GM18907 (cell line): ENCODE measurements around the gene ZFP90.
"Not testable (repeated sequence)": the region's sequence is repeated elsewhere in the genome, so short reads cannot be mapped to it uniquely, and the experiment has no call there.

ENCODE experiments used
- ATAC-seq: cut with Tn5 transposase; IDR thresholded peaks from one replicate; pipeline ENCODE4 v1.9.1; 2021; ENCODE audit warnings: mild to moderate bottlenecking, moderate library complexity; ENCODE audit not compliant: unreplicated experiment

The ZFP90 gene

DNA sequence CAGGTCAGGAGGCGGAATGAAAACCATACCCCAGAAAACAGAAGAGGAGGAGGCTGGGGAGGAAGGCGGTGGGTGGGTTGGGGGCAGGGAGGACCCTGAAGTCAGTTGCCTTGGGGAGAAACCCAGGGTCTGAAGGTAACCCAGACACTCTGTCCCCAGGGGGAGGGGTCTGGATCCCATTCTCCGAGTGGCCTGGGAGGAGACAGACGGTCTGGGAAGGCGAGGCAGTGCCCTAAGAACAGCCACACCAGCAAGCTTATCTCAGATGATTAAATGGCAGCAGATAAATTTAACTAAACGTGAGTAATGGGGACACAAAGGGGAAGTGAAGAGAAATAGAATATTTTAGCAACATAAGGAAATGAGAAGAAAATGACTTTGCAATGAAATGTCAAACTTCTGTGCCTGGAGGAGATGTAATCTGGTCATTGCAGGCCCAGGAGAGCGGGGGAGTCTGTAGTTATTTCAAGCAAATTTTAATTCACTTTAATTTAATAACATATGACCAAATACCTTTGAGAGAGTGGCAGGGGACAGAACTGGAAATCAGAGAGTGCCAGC lies 21.4 kb upstream of the ZFP90 start:
- ATAC-seq: no peak

DNA sequence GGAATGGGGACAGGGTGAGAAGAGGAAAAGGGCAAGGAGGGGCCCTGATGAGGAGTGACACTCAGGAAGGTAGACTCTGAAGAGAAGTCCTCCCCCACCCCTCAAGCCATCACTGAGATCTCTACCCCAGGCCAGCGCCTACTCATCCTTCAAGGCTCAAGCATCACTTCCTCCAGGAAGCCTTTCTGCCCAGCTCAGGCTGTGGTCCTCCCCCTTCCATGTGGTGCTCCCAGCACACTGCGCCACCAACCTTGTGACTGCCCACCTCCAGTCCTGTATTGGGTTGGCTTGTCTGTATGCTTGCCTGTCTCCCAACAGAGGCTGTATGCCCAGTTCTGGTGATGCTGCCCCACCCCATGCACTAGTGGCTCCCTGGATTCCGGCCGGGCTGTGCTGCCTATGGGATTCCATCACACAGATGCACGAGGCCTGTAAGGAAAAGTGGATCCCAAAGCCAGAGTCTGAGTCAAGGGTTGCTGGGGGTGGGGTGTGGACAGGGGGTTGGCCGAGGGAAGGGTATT lies 19.8 kb upstream of the ZFP90 start:
- no peak for ATAC-seq

DNA sequence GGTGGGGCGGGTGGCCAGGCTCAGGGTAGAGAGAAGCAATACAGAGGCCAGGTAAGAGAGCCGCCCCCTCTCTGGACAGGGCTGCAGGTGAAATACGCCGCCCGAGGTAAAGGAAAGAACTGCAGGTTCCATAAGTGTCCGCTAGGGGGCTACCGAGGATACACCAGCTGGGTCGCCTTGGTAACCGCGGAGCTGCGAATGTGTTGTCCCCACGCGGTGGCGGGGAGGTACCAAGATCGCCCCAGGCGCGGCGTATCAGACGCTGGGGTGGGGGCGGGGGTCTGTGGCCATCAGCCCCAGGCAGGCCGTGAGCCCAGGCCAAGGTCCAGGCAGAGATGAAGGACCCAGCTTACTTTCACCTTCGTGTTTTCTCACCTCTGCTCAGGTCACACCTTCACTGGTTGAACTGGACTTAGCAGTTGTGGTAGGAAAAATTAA lies 18.4 kb upstream of the ZFP90 start:
- ATAC-seq: peak; percentile 86

DNA sequence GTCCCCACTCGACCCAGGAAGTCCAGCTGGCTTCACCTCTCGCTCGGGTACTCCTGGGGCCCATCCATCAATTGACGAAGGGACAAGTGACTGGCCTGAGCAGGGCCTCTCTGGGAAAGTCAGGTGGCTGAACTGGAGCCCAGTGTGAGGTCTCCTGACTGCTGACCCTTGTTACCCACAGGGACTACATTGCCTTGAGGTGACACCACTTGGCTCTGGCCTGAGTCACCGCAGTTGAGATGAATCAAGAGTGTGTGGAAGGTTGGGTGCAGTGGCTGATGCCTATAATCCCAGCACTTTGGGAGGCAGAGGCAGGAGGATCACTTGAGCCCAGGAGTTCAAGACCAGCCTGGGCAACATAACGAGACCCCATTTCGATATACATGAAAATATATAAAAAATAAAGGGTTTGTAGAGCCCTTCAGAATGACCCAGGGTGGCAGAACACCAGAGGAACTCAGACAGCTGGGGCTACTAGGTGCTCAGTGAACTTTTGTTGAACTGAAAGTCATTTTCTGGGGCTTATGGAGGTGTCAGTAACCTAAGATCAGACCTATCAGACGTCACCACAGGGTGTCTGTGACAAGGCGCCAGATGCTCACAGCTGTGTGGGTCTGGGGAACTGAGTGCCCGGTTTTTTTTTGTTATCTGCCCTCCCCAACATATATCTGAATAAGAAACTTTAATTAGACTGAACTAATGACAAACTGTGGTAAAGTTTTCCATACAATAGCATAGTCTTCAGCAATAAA lies 14.8 kb upstream of the ZFP90 start:
- ATAC-seq: no peak

DNA sequence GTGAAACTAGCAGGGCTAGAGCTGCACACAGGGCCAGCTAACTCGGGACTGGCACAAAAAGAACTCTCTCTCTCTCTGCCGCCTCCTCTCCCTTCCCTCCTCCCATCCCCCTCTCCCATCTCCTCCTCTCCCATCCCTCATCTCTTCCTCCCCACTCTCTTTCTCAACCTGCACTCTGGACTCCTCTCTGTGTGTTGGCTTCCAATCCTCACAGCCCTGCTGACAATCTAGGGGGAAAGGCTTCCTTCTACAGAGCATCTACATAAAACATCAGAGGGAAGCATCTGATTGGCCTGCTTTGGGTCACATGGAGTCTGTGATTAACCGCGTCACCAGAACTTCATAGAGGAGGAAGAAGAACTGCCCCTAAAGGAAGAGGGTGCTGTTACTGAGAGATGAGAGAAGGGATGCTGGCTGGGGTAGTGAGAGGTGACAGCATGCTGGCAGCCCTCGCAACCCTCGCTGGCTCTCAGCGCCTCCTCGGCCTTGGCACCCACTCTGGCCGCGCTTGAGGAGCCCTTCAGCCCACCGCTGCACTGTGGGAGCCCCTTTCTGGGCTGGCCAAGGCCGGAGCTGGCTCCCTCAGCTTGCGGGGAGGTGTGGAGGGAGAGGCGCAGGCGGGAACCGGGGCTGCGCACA lies 12.8 kb upstream of the ZFP90 start:
- no peak for ATAC-seq

DNA sequence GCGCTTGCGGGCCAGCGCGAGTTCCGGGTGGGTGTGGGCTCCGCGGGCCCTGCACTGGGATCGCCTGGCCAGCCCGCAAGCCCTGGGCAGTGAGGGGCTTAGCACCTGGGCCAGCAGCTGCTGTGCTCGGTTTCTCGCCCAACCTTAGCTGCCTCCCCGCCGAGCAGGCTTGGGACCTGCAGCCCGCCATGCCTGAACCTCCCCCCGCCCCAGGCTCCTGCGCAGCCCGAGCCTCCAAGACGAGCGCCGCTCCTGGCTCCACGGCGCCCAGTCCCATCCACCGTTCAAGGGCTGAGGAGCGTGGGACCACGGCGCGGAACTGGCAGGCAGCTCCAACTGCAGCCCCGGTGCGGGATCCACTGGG lies 12.3 kb upstream of the ZFP90 start:
- no peak for ATAC-seq

DNA sequence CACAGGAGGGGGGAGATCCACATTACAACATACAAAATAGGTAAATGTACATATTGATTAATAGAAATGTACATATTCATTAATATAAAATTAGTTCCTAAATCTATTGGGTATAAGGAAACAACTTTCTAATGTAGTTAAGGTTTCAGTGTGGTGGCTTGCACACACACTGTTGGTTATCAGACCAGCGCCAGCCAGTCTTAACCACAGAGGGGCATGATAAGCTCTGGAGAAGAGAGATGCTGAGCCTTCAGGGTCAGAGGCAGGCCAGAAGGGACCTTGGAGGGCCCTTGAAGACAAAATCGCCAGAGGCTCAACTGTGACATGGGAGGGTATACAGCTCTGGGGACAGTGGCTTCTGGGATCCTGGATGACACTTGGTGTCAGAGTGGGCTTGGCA lies 10.9 kb upstream of the ZFP90 start:
- peak; percentile 24 for ATAC-seq

DNA sequence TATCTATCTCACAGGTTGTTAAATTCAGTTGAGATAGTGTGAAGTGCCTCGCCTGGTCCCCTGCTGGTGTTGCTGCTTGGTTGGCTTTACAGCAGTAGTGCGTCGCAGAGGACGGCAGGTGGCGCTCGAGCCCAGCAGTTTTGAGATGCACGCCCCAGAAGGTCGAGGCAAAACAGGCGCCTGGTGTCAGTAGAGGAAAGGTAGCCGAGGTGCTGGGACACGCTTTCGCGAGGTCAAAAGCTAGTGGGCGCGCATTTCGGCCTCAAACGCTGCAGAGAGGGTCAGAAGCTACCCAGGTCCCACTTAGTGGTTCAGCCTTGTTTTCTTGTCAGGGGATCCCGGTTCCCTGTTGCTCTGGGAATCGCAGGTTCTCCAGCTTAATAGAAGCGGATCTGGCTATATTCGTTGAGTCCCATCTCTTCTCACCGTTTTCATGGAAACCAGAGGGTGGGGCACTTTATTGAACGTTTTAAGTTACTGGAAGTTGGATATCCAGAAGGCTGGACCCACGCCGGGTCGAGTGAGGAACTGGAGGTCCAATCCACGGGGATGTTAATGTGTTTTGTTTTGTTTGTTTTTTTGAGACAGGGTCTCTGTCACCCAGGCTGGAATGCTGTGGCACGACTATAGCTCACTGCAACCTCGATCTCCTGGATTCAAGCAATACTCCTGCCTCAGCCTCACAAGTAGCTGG lies 10.3 kb upstream of the ZFP90 start:
- peak; percentile 78 for ATAC-seq

DNA sequence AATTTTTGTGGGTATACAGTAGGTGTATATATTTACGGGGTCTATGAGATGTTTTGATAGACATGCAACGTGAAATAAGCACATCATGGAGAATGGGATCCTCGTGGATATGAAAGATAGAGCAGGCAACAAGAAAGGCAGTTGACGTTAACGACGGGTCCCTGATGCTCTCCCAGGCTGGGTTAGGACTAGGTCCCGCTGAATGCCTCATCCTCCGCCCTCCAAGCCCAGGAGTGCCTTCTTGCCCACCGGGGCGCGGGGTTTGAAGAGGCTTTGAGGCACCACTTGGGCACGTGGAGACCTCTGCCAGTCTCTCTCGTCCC lies 9.5 kb upstream of the ZFP90 start:
- peak; percentile 15 for ATAC-seq

DNA sequence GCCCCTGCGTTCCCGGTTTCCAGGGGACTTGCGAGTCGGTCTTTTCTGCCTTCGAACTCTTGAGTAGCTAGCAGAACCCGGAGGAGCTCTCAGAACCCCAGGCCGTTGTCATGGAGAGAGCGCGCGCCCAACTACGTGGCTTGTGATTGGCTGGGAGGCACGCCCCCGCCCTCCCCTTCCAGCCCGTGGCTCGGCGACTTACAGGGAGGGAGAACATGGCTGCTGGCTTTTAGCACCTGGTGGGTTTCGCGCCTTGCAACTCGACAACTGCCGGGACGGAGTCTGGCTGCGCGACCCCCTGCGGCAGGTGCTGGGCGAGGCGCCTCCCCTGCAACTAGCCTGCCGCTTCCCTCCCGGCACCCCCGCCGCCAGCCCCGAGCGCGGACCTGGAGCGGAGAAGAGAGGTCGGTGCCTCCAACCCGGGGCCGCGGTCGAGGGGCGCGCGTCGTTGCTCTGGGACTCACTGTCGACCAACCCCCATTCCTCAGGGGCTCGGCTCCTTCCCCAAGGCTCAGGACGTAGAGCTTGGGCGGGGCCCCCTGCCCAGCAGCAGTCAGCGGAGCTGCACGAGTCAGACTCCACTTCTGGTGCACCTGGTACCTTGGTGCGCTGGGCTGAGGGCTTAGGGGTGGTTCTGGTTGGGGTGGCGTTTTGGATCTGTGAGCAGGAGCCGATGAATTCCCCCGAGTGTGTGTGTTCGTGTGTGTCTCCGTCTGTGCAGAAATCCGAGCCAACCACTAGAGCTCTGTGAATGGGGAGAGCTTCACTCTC lies 9.0 kb upstream of the ZFP90 start:
- ATAC-seq: peak; percentile 77

DNA sequence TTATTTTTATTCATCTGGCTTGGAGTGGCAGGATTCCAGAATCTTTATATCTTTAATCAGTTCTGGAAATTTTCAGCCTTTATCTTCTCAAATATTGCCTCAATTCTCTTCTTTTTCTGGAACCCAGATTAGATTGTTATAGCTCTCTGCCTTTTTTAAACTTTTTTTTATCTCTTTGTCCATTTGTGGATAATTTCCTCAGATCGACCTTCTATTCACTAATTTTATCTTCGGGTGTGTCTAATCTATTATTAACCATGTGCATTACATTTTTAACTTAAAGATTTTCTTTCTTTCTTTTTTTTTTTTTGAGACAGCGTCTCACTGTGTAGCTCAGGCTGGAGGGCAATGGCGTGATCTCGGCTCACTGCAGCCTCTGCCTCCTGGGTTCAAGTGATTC lies 5.2 kb upstream of the ZFP90 start:
- ATAC-seq: no peak

DNA sequence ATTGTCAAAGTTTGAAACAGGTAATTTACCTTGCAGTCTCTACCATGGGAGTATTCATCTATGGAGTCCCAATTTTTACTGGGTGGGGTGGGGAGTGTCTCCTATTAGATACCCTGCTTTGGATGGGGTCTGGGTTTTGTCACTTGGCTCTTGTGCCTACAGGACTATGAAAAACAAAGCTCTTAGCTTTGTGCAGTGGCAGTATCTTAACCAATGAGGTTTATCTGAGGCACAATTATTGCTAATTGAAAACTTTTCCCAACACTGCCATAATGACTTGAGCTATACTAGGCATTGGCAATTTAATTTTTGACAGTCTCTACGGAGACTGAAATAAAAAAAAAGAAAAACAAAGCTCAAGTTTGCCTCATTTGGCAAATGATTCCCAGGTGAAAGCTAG lies 3.8 kb upstream of the ZFP90 start:
- ATAC-seq: no peak

DNA sequence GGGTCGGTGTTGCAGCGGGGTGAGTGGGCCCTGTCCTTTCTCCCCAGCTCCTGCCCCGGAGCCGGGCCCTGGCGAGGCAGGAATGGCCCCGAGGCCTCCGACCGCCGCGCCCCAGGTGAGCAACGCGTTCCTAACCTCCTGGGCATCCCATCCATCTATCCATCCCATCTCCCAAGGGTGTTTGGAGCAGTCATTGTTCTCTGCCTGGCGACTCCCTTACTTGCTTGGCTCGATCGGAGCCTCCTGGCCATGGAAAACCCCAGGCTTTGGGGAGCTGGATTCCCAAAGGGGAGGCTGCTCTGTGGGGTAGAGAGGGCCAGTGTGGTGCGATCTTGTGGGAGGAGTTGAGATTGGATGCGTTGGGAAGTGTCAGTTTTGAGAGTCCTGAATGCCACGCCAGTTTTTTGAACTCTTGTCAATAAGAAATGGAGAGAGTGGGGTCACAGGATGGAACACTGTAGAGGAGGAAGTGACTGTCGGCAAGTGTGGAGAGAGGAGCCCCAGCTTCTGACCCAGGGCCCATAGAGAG lies 684 bp downstream of the ZFP90 start:
- no peak for ATAC-seq

DNA sequence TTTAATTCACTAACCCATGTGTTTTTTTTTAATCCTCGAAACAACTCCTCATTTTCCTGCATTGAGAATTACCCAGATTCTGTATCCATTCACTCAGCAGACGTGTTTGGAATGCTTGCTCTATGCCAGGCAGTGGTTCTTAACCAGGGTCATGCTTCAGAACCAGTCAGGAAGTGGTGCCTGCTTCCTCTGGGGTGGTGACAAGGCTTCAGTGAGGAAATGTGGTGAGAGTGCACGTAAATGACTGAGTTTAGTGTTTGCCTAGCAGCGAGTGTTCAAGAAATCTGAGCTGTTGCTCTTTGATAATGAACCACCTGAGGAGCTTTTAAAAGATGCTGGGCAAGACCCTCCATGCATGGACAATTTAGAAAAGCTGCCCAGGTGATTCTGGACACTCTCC lies 9.9 kb downstream of the ZFP90 start:
- ATAC-seq: no peak

DNA sequence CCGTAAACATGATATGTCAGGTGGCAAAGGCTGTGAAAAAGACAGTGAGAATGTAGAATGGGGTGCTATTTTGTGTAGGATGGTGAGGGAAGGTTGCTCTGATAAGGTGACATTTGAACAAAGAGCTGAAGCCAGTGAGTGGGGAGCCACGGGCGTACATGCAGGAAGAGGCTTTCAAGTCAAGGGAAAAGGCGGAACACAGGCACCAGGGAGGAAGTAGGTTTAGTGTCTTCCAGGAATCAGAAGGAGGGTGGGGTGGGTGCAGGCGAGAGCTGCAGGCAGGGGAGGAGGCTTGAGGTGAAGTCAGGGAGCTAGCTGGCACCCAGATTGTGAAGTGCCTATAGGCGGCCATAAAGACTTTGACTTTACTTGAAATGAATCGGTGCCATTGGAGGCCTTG lies 14.1 kb downstream of the ZFP90 start:
- no peak for ATAC-seq

DNA sequence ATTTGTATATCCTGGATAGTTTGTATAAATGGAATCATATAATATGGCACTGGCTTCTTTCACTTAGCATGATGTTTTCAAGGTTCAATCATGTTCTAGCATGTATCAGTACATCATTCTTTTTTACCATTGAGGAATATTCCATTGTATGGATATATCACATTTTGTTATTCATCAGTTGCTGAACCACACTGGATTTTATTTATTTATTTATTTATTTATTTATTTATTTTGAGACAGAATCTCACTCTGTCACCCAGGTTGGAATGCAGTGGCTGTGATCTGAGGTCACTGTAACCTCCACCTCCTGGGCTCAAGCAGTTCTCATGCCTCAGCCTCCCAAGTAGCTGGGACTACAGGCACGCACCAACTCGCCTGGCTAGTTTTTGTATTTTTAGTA lies 21.2 kb downstream of the ZFP90 start:
- ATAC-seq: not testable (repeated sequence)

DNA sequence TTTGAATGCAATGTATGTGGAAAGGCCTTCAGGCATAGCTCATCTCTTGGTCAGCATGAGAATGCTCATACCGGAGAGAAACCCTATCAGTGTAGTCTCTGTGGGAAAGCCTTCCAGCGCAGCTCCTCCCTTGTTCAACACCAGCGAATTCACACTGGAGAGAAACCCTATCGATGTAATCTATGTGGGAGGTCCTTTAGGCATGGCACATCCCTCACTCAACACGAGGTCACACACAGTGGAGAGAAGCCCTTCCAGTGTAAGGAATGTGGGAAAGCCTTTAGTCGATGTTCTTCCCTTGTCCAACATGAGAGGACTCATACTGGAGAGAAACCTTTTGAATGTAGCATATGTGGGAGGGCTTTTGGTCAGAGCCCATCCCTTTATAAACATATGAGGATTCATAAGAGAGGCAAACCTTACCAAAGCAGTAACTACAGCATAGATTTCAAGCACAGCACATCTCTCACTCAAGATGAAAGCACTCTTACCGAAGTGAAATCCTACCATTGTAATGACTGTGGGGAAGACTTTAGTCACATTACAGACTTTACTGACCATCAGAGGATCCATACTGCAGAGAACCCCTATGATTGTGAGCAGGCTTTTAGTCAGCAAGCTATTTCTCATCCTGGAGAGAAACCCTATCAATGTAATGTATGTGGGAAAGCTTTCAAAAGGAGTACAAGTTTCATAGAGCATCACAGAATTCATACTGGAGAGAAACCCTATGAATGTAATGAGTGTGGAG lies 24.7 kb downstream of the ZFP90 start:
- ATAC-seq: no peak

DNA sequence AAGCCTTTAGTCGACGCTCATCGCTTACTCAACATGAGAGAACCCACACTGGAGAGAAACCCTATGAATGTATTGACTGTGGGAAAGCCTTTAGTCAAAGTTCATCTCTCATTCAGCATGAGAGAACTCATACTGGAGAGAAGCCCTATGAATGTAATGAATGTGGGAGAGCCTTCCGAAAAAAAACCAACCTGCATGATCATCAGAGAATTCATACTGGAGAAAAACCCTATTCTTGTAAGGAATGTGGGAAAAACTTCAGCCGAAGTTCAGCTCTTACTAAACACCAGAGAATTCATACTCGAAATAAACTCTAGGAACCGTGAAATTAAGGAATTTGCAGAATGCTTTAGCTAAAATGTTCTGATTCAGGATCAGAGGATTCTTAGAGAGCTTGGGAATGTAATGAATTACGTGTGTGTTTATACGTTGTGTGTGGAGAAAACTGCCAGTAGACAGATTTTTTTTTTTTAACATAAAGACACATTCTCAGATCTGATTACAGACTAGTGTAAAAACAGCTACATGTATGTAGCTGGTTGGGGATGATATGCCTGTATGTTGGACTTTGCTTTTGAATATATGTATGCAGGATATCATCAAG lies 25.4 kb downstream of the ZFP90 start:
- no peak for ATAC-seq

DNA sequence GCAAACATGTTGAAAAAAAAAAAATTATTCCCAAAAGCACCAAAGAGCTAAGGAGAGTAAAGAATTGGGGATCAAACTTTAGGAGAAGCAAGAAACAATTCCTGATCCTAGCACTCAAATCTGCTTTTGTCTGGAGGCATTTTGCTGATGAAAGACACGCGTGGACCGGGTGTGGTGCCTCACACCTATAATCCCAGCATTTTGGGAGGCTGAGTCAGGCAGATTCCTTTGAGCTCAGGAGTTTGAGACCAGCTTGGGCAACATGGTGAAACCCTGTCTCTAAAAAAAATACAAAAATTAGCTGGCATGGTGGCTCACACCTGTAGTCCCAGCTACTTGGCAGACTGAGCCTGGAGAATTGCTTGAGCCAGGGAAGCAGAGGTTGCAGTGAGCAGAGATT lies 35.4 kb downstream of the ZFP90 start:
- ATAC-seq: no peak

DNA sequence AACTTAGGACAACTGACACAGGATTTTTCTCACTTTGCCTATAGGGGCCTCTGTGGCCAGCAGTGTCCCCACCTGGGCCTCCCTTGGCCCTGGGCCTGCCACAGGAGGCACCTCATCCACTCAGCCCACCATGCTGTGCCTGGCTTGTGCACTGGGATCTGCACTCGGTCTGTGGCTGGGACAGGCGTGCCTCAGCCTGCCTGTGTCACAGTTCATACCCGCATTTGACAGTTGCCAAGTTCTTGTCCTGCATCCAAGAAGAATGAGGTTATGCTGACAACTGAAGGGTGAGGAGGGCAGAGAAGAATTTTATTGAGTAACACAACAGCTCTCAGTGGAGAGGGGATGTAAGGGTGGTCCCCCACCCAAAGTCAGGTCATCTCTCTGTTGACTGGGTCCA lies 36.0 kb downstream of the ZFP90 start:
- no peak for ATAC-seq
